SK-N-SH (cell line): Measurements from ENCODE around the gene CD300H. TPM values are rescaled to one million over a fixed set of nuclear protein-coding genes. Genes with fewer than 3 reads are reported as not detected.

ENCODE experiments used
- CTCF ChIA-PET: fragments of 300-600, 350-600 bp; formaldehyde crosslinking; extraction: SDS; loops from one replicate; lab custom pipeline; 2021; lab: Yijun Ruan, JAX
- POLR2A ChIA-PET: fragments of 350-600 bp; sonication (Branson Sonifier 250); formaldehyde crosslinking; extraction: SDS; loops from one replicate; lab custom pipeline; 2020; ENCODE audit warnings: antibody characterized with exemption, inconsistent platforms; lab: Yijun Ruan, JAX
- DNase-seq: peaks from one replicate; pipeline ENCODE4 v3.0.0; 2012
- H2AFZ ChIP-seq: fragments of 200-600 bp; sonication (generic); 2 replicates; pipeline ENCODE4 v1.8.1; 2016; ENCODE audit warnings: antibody characterized with exemption, mild to moderate bottlenecking, low read depth
- H3F3A ChIP-seq: fragments of 200-600 bp; sonication (generic); replicated peaks from 2 replicates; pipeline ENCODE3; 2016; ENCODE audit warnings: antibody characterized with exemption, mild to moderate bottlenecking; ENCODE audit not compliant: insufficient read depth
- H3K27ac ChIP-seq, 2 experiments: fragments of 200-500 bp in 1 of 2; fragments of 200-600 bp in 1 of 2; sonication (Bioruptor generic) in 1 of 2; sonication (generic), shearing (Covaris generic) in 1 of 2; 2 replicates each; pipeline versions ENCODE4 v1.5.1 to v1.6.1; 2014 to 2016; ENCODE audit warnings: low read depth in 2 of 2, inconsistent platforms in 1 of 2, low read length in 1 of 2, mild to moderate bottlenecking in 1 of 2, mixed read lengths in 1 of 2
- H3K27me3 ChIP-seq: fragments of 200-600 bp; sonication (generic), shearing (Covaris generic); 2 replicates; pipeline ENCODE4 v1.6.1; 2016; ENCODE audit warnings: mixed run types; ENCODE audit not compliant: insufficient read depth
- H3K36me3 ChIP-seq, 2 experiments: fragments of 200-500 bp in 1 of 2; fragments of 200-600 bp in 1 of 2; sonication (Bioruptor generic) in 1 of 2; sonication (generic) in 1 of 2; replicated peaks in 1 of 2; 2 replicates each; pipeline versions ENCODE3 to v1.5.1; 2014 to 2016; ENCODE audit warnings: low read length in 1 of 2, mild to moderate bottlenecking in 1 of 2; ENCODE audit not compliant: insufficient read depth in 2 of 2, control insufficient read depth in 1 of 2
- H3K4me1 ChIP-seq, 2 experiments: fragments of 200-500 bp in 1 of 2; fragments of 200-600 bp in 1 of 2; sonication (Bioruptor generic) in 1 of 2; sonication (generic), shearing (Covaris generic) in 1 of 2; 2 replicates each; pipeline versions ENCODE4 v1.5.1 to v1.6.1; 2014 to 2016; ENCODE audit warnings: low read depth in 1 of 2, low read length in 1 of 2, mixed run types in 1 of 2; ENCODE audit not compliant: insufficient read depth in 2 of 2, control insufficient read depth in 1 of 2
- H3K4me2 ChIP-seq: fragments of 200-600 bp; sonication (generic), shearing (Covaris generic); 2 replicates; pipeline ENCODE4 v1.6.1; 2017; ENCODE audit warnings: mixed run types
- H3K4me3 ChIP-seq, 2 experiments: fragments of 200-500 bp in 1 of 2; fragments of 200-600 bp in 1 of 2; sonication (Bioruptor generic) in 1 of 2; sonication (generic), shearing (Covaris generic) in 1 of 2; 2 replicates each; pipeline versions ENCODE4 v1.5.1 to v1.8.1; 2014 to 2016; ENCODE audit warnings: low read depth in 2 of 2, inconsistent platforms in 1 of 2, low read length in 1 of 2, mild to moderate bottlenecking in 1 of 2, mixed read lengths in 1 of 2, moderate library complexity in 1 of 2
- H3K79me2 ChIP-seq: fragments of 200-600 bp; sonication (generic); 2 replicates; pipeline ENCODE4 v1.8.1; 2017; ENCODE audit warnings: mild to moderate bottlenecking; ENCODE audit not compliant: insufficient read depth
- H3K9ac ChIP-seq: fragments of 200-600 bp; sonication (generic); 2 replicates; pipeline ENCODE4 v1.6.1; 2017; ENCODE audit warnings: mixed run types
- H3K9me2 ChIP-seq: fragments of 200-600 bp; sonication (generic); 2 replicates; pipeline ENCODE4 v1.6.1; 2017; ENCODE audit warnings: mixed run types
- H3K9me3 ChIP-seq: fragments of 200-600 bp; sonication (generic); 2 replicates; pipeline ENCODE4 v1.6.1; 2017; ENCODE audit warnings: mixed run types, mild to moderate bottlenecking, moderate library complexity
- H4K20me1 ChIP-seq: fragments of 200-600 bp; sonication (generic); 2 replicates; pipeline ENCODE4 v1.6.1; 2017; ENCODE audit warnings: mild to moderate bottlenecking, mixed run types; ENCODE audit not compliant: insufficient read depth
- ELF1 ChIP-seq: IDR thresholded peaks from 2 replicates; pipeline ENCODE4 v1.4.0; 2012
- EZH2phosphoT487 ChIP-seq: fragments of 200-600 bp; sonication (generic); IDR thresholded peaks from 2 replicates; pipeline ENCODE4 v1.6.1; 2017; ENCODE audit warnings: low read depth, mixed run types, mild to moderate bottlenecking, antibody characterized with exemption, moderate library complexity, borderline replicate concordance
- FOXJ3 ChIP-seq: sonication (generic); formaldehyde crosslinking; IDR thresholded peaks from 2 replicates; pipeline ENCODE4 v1.5.1; 2020; ENCODE audit warnings: mild to moderate bottlenecking, missing genetic modification reagents
- FOXM1 ChIP-seq: IDR thresholded peaks from 2 replicates; pipeline ENCODE4 v1.4.0; 2012; ENCODE audit warnings: low read depth, mild to moderate bottlenecking
- GABPA ChIP-seq: IDR thresholded peaks from 2 replicates; pipeline ENCODE4 v1.4.0; 2012; ENCODE audit warnings: low read depth, mild to moderate bottlenecking
- GATA2 ChIP-seq: sonication (generic); formaldehyde crosslinking; IDR thresholded peaks from 2 replicates; pipeline ENCODE4 v1.5.0; 2020; ENCODE audit warnings: mild to moderate bottlenecking, missing genetic modification reagents
- JUND ChIP-seq: IDR thresholded peaks from 2 replicates; pipeline ENCODE4 v1.4.0; 2012
- MAX ChIP-seq: IDR thresholded peaks from 2 replicates; pipeline ENCODE4 v1.4.0; 2012; ENCODE audit warnings: low read depth
- MEF2A ChIP-seq: IDR thresholded peaks from 2 replicates; pipeline ENCODE4 v1.4.0; 2012; ENCODE audit warnings: low read depth, borderline replicate concordance
- POLR2AphosphoS5 ChIP-seq: IDR thresholded peaks from 2 replicates; pipeline ENCODE4 v1.6.1; 2012; ENCODE audit warnings: low read depth, low read length
- RAD21 ChIP-seq: IDR thresholded peaks from 2 replicates; pipeline ENCODE4 v1.6.1; 2012; ENCODE audit warnings: mild to moderate bottlenecking, low read length
- RCOR1 ChIP-seq: fragments of 150-350 bp; IDR thresholded peaks from 2 replicates; pipeline ENCODE4 v1.6.1; 2017; ENCODE audit warnings: antibody characterized with exemption, low read length
- SIN3A ChIP-seq: IDR thresholded peaks from 2 replicates; pipeline ENCODE4 v1.6.1; 2012; ENCODE audit warnings: low read depth, mild to moderate bottlenecking, low read length, moderate library complexity, borderline replicate concordance
- SMC3 ChIP-seq: IDR thresholded peaks from 2 replicates; pipeline ENCODE4 v1.6.1; 2012; ENCODE audit warnings: low read depth, low read length, improper control_type of control experiment
- TEAD4 ChIP-seq: IDR thresholded peaks from 2 replicates; pipeline ENCODE4 v1.4.0; 2012; ENCODE audit warnings: mild to moderate bottlenecking, borderline replicate concordance; ENCODE audit not compliant: insufficient read depth
- ZBTB33 ChIP-seq: IDR thresholded peaks from 2 replicates; pipeline ENCODE4 v1.4.0; 2012; ENCODE audit warnings: low read depth, borderline replicate concordance
- WGBS: methylation state at CpG from one replicate; pipeline ENCODE4 v1.1.6; 2017; ENCODE audit warnings: low lambda C conversion rate; 5-methylcytosine and 5-hydroxymethylcytosine counted together
- polyA plus RNA-seq, 3 experiments: library from polyadenylated mRNA; depleted of rRNA; stranded (reverse); fragments of >200 nt; gene quantifications; 2 replicates each; pipeline ENCODE4 v1.2.3, GENCODE V29; 2012
- TF ChIP-seq, protein P1 (sequence below): fragments of 150-350 bp; IDR thresholded peaks from 2 replicates; pipeline ENCODE4 v1.6.1; 2017; ENCODE audit warnings: antibody characterized with exemption, low read length, low read depth, borderline replicate concordance
- TF ChIP-seq, protein P2 (sequence below): fragments of 150-350 bp; IDR thresholded peaks from 2 replicates; pipeline ENCODE4 v1.6.1; 2016; ENCODE audit warnings: mild to moderate bottlenecking, low read depth, low read length

Gene CD300H
- polyA plus RNA-seq, 1 of the 3 experiments (the other 2 are of a cell fraction): not detected

GRCh38 chr17:74542166-74542565 lies 25.1 kb downstream of the CD300H start:
- Histone ChIP-seq H3K4me2 (no peak overlapping the region), H3K9ac (no peak overlapping the region), H3K4me3 (no peak overlapping the region), H3K27me3 (no peaks in the 10 kb centered on the region), H3K9me3 (no peaks in the 10 kb centered on the region; the same call in 1 of the 2 replicates), H3K4me1 (no peaks in the 10 kb centered on the region), H2AFZ (no peak overlapping the region), H3K27ac (no peak overlapping the region), H4K20me1 (no peaks in the 10 kb centered on the region), H3K36me3 (no peaks in the 10 kb centered on the region), H3F3A (no peaks in the 10 kb centered on the region), H3K79me2 (no peaks in the 10 kb centered on the region), H3K9me2 (no peaks in the 10 kb centered on the region)
- WGBS: 59% methylated on average over 5 of the region's 5 CpGs
- DNase-seq: no peak
- POLR2A ChIA-PET: no interaction called here
- CTCF ChIA-PET: interaction anchor here (1.1 to 2.4 kb wide), 3 partner anchors 10 to 174 kb away, joined by 5 to 8 read pairs (median 6); partner anchors contain the start of gene CD300H
- TF ChIP-seq SMC3 (no peak), ELF1 (no peak), MEF2A (no peak), FOXJ3 (no peak), TEAD4 (no peak), SIN3A (no peak), ZBTB33 (no peak), POLR2AphosphoS5 (no peak), JUND (no peak)
- TF ChIP-seq, protein P1, sequence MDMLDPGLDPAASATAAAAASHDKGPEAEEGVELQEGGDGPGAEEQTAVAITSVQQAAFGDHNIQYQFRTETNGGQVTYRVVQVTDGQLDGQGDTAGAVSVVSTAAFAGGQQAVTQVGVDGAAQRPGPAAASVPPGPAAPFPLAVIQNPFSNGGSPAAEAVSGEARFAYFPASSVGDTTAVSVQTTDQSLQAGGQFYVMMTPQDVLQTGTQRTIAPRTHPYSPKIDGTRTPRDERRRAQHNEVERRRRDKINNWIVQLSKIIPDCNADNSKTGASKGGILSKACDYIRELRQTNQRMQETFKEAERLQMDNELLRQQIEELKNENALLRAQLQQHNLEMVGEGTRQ: no peak

DNA sequence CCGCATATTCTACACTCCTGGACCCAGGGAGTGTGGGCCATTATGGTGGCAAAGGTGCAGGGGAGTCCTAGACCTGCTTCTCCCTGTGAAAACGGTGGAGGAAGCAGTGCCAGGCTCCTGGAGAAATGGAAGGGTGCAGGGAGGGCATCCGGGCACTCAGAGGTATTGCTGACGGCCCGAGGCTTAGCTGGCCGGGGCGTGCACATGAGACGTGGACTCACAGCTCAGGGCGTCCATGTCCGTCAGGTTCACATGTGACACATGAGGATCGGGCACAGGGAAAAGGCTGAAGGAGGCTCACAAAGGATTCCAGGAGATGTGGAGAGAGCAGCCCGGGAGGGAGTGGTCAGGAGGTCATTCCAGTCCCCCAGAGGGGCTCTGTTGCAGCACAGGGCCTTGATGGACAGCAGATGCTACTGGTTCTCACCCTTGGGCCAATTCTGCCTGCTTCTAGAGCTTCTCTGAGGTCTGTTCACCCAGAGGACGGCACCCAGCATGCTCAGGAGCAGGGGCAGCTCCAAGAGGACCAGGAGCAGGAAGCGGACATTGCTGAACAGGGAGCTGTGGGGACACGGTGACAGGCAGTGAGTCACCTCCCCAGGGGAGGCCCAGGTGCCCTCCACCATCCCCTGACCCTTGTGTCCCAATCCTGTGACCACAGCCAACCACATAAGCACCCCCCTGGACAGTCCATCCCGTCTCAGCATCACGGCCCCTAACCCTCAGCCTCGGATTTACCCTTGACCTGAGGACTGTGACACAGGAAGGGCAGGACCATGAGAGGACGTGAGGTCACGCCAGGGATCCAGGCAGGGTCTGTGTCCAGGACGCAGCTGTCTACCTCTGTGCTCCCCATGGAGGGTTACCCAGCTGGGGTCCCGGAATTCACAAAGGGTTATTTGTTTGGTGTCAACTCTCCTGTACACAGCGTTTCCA lies 25.9 kb downstream of the CD300H start:
- H3K9me2 ChIP-seq: no peaks in the 10 kb centered on the region
- no peak overlapping the region for H2AFZ ChIP-seq
- H3K27me3 ChIP-seq: no peaks in the 10 kb centered on the region
- TF ChIP-seq MEF2A (no peak), RAD21 (no peak), SMC3 (no peak), RCOR1 (no peak), ZBTB33 (no peak), FOXM1 (no peak), GATA2 (no peak), POLR2AphosphoS5 (no peak), GABPA (no peak), MAX (no peak), EZH2phosphoT487 (no peak)
- TF ChIP-seq, protein P2, sequence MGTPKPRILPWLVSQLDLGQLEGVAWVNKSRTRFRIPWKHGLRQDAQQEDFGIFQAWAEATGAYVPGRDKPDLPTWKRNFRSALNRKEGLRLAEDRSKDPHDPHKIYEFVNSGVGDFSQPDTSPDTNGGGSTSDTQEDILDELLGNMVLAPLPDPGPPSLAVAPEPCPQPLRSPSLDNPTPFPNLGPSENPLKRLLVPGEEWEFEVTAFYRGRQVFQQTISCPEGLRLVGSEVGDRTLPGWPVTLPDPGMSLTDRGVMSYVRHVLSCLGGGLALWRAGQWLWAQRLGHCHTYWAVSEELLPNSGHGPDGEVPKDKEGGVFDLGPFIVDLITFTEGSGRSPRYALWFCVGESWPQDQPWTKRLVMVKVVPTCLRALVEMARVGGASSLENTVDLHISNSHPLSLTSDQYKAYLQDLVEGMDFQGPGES: no peak
- no peak overlapping the region for H3K27ac ChIP-seq
- WGBS: 44% methylated on average over 21 of the region's 23 CpGs
- CTCF ChIA-PET: interaction anchor here (0.6 to 2.4 kb wide), 4 partner anchors 9 to 174 kb away, joined by 3 to 8 read pairs (median 6); partner anchors contain the start of gene CD300H
- H3F3A ChIP-seq: no peaks in the 10 kb centered on the region
- H3K9me3 ChIP-seq: no peaks in the 10 kb centered on the region; the same call in 1 of the 2 replicates
- no peaks in the 10 kb centered on the region for H3K36me3 ChIP-seq
- H3K4me3 ChIP-seq: no peak overlapping the region
- no peak overlapping the region for H3K4me2 ChIP-seq
- H3K9ac ChIP-seq: no peak overlapping the region
- H3K4me1 ChIP-seq: no peaks in the 10 kb centered on the region
- H3K79me2 ChIP-seq: no peaks in the 10 kb centered on the region
- H4K20me1 ChIP-seq: no peaks in the 10 kb centered on the region
- POLR2A ChIA-PET: no interaction called here
- DNase-seq: no peak
